GM12878 (cell line): Measurements from ENCODE around the gene AKR1A1. TPM values are rescaled to one million over a fixed set of nuclear protein-coding genes. Genes with fewer than 3 reads are reported as not detected.

Experiments
- BHLHE40 ChIP-seq, 2 experiments: fragments of 450-650 bp in 1 of 2; IDR thresholded peaks; 2 replicates each; pipeline ENCODE4 v1.6.1; 2011 to 2017; ENCODE audit warnings: low read depth in 2 of 2, borderline replicate concordance in 1 of 2, improper control_type of control experiment in 1 of 2, low read length in 1 of 2, mild to moderate bottlenecking in 1 of 2
- CEBPB ChIP-seq, 2 experiments: fragments of 150-350 bp in 1 of 2; IDR thresholded peaks; 2 replicates each; pipeline ENCODE4 v1.6.1; 2012 to 2014; ENCODE audit warnings: low read depth in 2 of 2, low read length in 2 of 2, borderline replicate concordance in 1 of 2, inconsistent platforms in 1 of 2
- EGR1 ChIP-seq, 2 experiments: IDR thresholded peaks; 1 replicate in 1 of 2; 2 replicates in 1 of 2; pipeline ENCODE4 v1.6.1; 2011 to 2012; ENCODE audit warnings: low read depth in 2 of 2, low read length in 2 of 2, borderline replicate concordance in 1 of 2, mild to moderate bottlenecking in 1 of 2, moderate library complexity in 1 of 2
- FOS ChIP-seq: IDR thresholded peaks from 3 replicates; pipeline ENCODE4 v1.6.1; 2011; ENCODE audit warnings: borderline replicate concordance; ENCODE audit not compliant: insufficient read length; ENCODE audit errors: extremely low read depth
- IKZF2 ChIP-seq, 2 experiments: fragments of 450-650 bp; IDR thresholded peaks; 2 replicates each; pipeline ENCODE4 v1.6.1; 2017; ENCODE audit warnings: mild to moderate bottlenecking in 2 of 2, moderate library complexity in 2 of 2
- JUND ChIP-seq: IDR thresholded peaks from 2 replicates; pipeline ENCODE4 v1.6.1; 2012; ENCODE audit warnings: low read depth, mild to moderate bottlenecking, low read length, improper control_type of control experiment, moderate library complexity
- MYC ChIP-seq: IDR thresholded peaks from 2 replicates; pipeline ENCODE4 v1.6.1; 2011; ENCODE audit warnings: mild to moderate bottlenecking, low read length, moderate library complexity, inconsistent platforms; ENCODE audit not compliant: insufficient read depth, insufficient replicate concordance, insufficient read length, severe bottlenecking
- NKRF ChIP-seq: fragments of 450-650 bp; conservative IDR thresholded peaks from 2 replicates; pipeline ENCODE4 v1.6.1; 2017; ENCODE audit warnings: mild to moderate bottlenecking, moderate library complexity
- POLR2AphosphoS2 ChIP-seq: IDR thresholded peaks from 2 replicates; pipeline ENCODE4 v1.6.1; 2011; ENCODE audit warnings: low read depth, mild to moderate bottlenecking, low read length, improper control_type of control experiment, moderate library complexity
- RAD51 ChIP-seq: fragments of 450-650 bp; IDR thresholded peaks from 2 replicates; pipeline ENCODE4 v1.6.1; 2016; ENCODE audit warnings: moderate library complexity, mild to moderate bottlenecking, inconsistent platforms
- SIN3A ChIP-seq: IDR thresholded peaks from 2 replicates; pipeline ENCODE4 v1.6.1; 2012; ENCODE audit warnings: low read depth, low read length, improper control_type of control experiment
- SMAD5 ChIP-seq: IDR thresholded peaks from 2 replicates; pipeline ENCODE4 v1.6.1; 2016; ENCODE audit warnings: antibody characterized with exemption, low read depth
- SREBF1 ChIP-seq: IDR thresholded peaks from 2 replicates; pipeline ENCODE4 v1.6.1; 2012; ENCODE audit warnings: mild to moderate bottlenecking, low read length
- STAT3 ChIP-seq: IDR thresholded peaks from 2 replicates; pipeline ENCODE4 v1.6.1; 2011; ENCODE audit warnings: low read depth, low read length, improper control_type of control experiment
- SUZ12 ChIP-seq: fragments of 200-600 bp; sonication (generic); IDR thresholded peaks from one replicate; pipeline ENCODE4 v1.6.1; 2018; ENCODE audit warnings: antibody characterized with exemption, mild to moderate bottlenecking; ENCODE audit not compliant: unreplicated experiment
- TAF1 ChIP-seq: IDR thresholded peaks from 2 replicates; pipeline ENCODE4 v1.6.1; 2011; ENCODE audit warnings: mild to moderate bottlenecking, low read depth, low read length, borderline replicate concordance
- TCF3 ChIP-seq: IDR thresholded peaks from 2 replicates; pipeline ENCODE4 v1.6.1; 2012; ENCODE audit warnings: low read depth, mild to moderate bottlenecking, low read length, borderline replicate concordance; ENCODE audit not compliant: insufficient read depth
- USF2 ChIP-seq: IDR thresholded peaks from 2 replicates; pipeline ENCODE4 v1.6.1; 2011; ENCODE audit warnings: low read depth, low read length, improper control_type of control experiment, borderline replicate concordance
- ZNF217 ChIP-seq: fragments of 450-650 bp; IDR thresholded peaks from 2 replicates; pipeline ENCODE4 v1.6.1; 2017; ENCODE audit warnings: antibody characterized with exemption, mild to moderate bottlenecking
- ZNF274 ChIP-seq: IDR thresholded peaks from one replicate; pipeline ENCODE4 v1.8.0; 2011; ENCODE audit not compliant: insufficient read length, insufficient read depth
- ZNF687 ChIP-seq: fragments of 450-650 bp; IDR thresholded peaks from 2 replicates; pipeline ENCODE4 v1.6.1; 2017; ENCODE audit warnings: mild to moderate bottlenecking, moderate library complexity
- polyA plus RNA-seq, 11 experiments: library from polyadenylated mRNA; depleted of rRNA in 4 of 11; unstranded in 6 of 11; stranded (reverse) in 5 of 11; fragments of >200 nt; fragmentation: Nextera tagmentation in 4 of 11; fragmentation: Illumina TruSeq in 1 of 11; extraction: Ambion mirVana in 4 of 11; extraction: Trizol in 1 of 11; gene quantifications; 1 replicate in 1 of 11; 2 replicates in 10 of 11; pipeline versions ENCODE4 v1.2.1 to v1.2.3, GENCODE V29; 2011 to 2016; ENCODE audit warnings: inconsistent platforms in 2 of 11, missing spikeins in 2 of 11, low read depth in 1 of 11
- total RNA-seq, 4 experiments: library from RNA; depleted of rRNA in 3 of 4; stranded (reverse); fragments of >200 nt in 3 of 4; fragmentation: Illumina TruSeq in 1 of 4; extraction: Trizol in 1 of 4; gene quantifications; 2 replicates each; pipeline versions ENCODE4 v1.2.1 to v1.2.3, GENCODE V29; 2013 to 2021

Gene AKR1A1
- total and polyA plus RNA-seq, 10 of the 15 experiments (the other 5 are each of a cell fraction or from before 2014, with no cell fraction given), result 187 to 335 (median 241) TPM

GRCh38 chr1:45550401-45551351, at the start of gene AKR1A1 (continued):
- TF ChIP-seq USF2 (peak; percentile 80), NKRF (peak; percentile 85), ZNF274 (no peak), TAF1 (peak; percentile 81; the same call in 1 of the 2 replicates), CEBPB (IDR thresholded peaks at IDR 0.05; ENCODE audit: borderline replicate concordance in 1 of 2, low read depth in 2 of 2, low read length in 2 of 2) (no peak), ZNF217 (no peak), ZNF687 (peak; percentile 98), SMAD5 (peak; percentile 89), JUND (peak; percentile 81; the same call in 1 of the 2 replicates), SREBF1 (peak; percentile 74), STAT3 (no peak), RAD51 (peak; percentile 94), POLR2AphosphoS2 (0 out of 2 replicates have a peak, but pooled peaks have one; percentile 57), SUZ12 (no peak), BHLHE40 (IDR thresholded peaks at IDR 0.05; ENCODE audit: borderline replicate concordance in 1 of 2, low read depth in 2 of 2, low read length in 1 of 2) (peak; percentile 78 to 86), TCF3 (peak; percentile 58), IKZF2 (IDR thresholded peaks at IDR 0.05) (peak in 1 of 2 experiments; percentile 69; a peak in 2 of 4 replicates), SIN3A (peak; percentile 82; the same call in 1 of the 2 replicates), FOS (no peak), MYC (peak; percentile 92), EGR1 (IDR thresholded peaks at IDR 0.05; ENCODE audit: borderline replicate concordance in 1 of 2, low read depth in 2 of 2, low read length in 2 of 2) (peak in 1 of 2 experiments; percentile 86; a peak in 2 of 3 replicates)
